ENCODE measurements around the gene LRP1B.

LRP1B gene

DNA sequence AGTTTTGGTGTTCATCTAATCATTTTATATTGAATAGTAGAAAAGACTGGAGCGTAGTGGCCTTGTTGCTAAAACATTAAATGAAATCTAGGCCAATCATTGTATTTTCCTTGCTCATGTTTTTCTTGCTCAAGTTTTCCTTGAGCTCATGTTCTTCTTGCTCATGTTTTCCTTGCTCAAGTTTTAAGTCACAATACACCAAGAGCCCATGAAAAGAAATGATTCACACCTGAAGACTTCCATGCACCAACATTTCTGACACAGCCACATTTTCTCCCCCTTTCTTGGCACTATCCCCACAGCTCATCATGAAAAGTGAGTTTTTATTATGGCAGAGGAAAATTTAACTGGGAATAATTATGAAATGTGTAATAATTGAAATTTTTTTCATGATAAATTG, 92.0 kb downstream of the LRP1B start:
- DNase-seq = no peak

DNA sequence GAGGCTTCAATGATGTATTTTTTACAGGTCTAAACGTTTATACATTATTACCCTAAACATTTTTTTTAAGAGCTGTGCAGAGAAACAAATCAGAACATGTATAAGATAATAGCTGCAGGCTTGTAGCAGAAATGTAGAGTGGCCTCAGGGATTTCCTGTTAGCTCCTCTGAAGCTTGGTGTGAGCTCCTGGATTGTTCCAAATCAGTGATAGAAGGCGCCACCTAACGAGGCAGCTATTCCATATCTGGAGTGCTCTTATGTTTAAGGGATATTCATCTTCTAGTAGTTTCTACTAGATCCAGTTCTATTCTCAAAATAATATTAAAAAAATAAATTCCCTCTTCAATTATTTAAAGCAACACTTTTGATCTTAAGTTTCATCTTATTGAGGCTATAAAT, 93.1 kb downstream of the LRP1B start:
- DNase-seq = peak; percentile 11

DNA sequence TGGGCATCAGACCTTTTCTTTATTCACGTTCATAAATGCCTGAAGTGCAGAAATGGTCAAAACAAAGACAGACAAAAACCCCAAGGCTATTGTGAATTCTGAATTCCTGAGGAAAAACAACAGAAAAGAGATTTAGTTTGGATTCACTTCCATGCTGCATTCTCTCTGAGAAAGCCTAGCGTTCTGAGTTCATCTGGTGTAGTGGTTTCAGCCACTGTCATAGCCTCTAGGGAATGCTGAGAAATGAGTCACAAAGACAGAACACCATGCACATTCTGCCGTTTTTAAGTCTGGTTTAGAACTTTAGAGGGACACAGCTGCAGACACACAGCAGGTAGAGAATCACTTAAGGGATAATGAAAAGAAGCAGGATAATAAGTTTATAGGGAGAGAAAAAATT, 93.8 kb downstream of the LRP1B start:
- DNase-seq = no peak

DNA sequence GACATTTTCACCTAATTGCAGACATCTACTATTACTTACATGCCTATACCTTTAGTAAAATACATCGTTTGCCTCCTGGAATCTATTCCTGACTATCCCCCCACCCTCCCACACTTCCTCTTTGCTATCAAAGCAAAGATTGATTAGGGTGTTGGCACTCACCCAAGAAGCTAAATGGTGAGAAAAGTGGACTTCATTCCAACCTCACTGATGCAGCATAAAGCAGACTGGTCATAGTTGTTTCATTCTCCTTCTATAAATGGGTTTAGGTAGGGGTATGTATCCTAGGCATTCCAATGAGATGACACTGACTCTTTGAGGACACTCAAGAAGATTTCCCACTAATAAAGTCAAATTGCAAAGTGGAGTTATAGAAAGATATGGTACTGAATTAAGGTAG, 97.4 kb downstream of the LRP1B start:
- no peak for DNase-seq

DNA sequence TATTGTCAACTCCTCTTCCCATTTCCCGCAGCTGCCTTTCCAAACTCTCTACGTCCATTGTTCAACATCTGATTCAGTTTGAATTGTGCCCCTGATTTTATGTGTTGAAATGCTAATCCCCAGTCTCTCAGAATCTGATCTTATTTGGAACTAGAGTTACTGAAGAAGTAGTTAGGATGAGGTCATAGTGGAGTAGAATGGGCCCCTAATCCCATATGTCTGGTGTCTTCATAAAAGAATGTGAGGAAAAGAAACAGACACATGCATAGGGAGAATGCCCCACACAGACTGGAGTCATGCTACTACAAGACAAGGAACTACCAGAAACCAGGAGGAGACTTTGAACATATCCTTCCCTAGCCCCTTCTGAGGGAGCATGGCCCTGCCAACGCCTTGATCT, 99.2 kb downstream of the LRP1B start:
- DNase-seq = no peak

DNA sequence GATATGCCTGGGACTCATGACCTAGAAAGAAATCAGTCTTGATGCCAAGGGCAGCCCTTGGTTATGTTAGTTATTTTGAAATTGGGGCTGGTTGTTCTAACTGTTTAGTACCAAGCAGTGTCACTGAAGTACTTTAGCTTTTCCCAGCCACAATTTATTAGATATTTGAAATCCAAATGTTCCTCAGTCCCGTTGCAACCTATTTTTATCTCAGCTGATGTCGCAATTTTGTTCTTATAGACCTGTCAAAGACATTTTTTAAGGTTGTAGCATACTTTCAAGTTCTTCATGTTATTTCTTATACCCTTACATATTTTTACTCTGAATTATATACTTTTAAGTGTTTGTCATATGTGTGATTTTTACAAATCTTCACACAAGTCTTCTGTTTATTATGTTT, 100.1 kb downstream of the LRP1B start:
- no peak for DNase-seq

DNA sequence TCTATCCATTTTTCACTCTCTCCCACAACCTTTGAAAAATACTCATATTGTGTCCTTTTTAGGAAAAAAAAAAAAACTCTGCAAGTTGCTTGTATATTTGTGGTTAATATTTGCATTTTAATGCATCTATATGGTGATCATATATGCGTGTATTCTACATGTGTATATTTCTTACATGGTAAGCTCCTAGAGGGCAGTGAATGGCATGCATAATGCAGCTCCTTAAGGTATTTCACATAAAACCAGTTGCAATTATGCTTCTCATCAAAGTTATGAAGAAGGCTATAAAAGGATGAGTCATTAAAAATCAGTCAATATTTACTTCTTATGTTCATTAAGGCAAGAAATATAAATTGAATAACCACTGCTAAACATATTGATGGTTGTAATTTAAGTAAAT, 100.8 kb downstream of the LRP1B start:
- DNase-seq = no peak

DNA sequence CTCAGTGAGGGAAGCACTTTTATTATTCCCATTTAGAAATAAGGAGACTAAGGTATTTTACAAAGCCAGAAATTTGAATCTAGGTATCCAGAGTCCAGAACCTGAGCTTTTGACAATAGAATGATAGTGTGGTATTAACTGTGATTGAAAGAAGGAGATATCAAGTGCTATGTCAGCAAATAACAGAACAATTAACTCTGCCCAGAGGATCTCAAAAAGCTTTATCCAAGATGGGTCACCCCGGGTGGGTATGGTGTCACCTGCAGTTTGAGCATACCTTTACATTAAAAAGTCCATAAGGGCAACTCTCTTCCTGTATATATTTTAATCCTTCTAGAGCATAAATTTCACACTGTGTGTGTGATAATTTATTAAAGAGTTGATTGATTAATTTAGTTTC, 105.4 kb downstream of the LRP1B start:
- no peak for DNase-seq

DNA sequence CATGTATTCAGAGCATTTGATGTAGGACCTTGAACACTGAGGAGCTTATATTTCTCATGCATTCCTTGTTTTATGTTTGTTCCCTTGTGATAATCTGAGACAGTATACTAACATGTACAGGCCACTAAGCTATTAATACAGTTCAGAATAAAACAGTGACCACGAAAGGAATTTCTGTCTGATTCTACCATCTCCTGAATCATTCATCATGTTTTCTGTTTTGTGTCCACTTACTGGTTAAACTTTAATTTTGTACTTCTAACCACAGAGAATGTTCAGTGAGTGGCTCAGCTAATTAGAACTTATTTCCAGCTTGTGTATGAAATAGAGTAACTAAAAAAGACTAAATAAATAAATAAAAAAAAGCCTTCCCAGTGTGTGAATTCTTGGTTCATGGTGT, 110.4 kb downstream of the LRP1B start:
- DNase-seq = no peak

DNA sequence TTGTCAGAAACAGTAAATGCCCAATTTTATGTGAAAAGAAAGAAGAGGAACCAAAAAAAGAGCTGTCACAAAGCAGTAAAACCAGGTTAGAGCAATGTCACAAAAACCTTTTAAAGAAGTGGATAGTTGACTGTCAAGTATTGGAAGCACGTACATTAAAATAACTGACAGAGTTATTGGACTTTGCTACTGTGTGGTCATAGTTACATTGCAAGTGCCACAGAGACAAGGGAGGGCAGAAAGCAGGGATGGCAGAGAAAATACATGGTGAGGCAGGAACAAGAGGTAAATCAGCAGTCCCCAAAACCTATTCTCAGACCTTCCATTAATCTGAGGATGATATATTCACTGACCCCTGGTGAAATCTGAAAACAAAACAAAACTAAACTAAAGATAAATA, 116.3 kb downstream of the LRP1B start:
- no peak for DNase-seq

DNA sequence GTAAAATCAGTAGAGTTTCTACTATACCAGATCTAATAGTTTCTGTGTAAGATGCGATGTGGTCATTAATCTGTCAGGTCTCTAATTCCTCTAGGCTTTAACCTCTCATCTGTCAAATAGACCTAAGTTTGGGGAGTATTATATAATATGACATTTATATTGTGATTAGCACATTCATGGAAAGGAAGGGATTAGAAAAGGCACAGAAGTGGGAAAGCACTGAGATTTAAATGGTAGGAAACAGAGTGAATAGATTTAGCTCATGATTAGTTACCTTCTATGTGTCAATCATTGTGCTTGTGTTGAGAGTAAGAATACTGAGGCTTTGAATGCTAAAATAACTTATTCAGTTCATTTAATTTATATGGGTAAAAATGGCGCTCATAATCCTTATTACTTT, 118.0 kb downstream of the LRP1B start:
- no peak for DNase-seq

DNA sequence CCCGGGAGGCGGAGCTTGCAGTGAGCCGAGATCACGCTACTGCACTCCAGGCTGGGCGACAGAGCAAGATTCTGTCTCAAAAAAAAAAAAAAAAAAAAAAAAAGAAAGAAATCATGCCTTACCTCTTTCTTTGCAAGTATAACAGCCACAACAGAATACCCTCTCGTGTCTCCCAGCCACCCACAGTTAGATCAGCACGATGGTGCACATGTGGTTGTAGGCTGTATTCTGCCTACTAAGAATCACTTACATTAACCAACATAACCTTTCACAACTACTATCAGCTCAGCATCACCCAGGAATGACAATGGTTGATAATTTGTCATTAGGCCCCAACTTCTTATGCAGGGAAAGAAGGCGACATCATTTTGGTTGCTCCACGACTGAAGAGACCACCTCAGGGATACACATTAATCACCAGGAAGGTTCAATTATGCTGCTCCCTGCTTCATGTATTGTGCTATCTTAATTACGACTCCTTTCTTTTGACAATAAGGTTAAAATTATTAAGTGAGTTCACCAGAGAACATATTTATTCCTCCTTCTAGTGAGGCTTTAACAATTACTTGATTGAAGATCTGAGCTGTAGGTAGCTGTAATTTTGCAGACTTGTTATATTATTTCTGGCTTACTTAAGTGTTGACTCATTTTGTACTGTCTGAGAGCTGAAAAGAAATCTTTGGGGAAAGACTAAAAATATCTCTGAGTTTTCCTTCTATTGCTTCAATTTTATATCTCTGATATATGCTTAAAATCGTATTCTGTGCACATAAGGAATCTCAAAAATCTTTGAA, 120.1 kb downstream of the LRP1B start:
- no peak for DNase-seq

DNA sequence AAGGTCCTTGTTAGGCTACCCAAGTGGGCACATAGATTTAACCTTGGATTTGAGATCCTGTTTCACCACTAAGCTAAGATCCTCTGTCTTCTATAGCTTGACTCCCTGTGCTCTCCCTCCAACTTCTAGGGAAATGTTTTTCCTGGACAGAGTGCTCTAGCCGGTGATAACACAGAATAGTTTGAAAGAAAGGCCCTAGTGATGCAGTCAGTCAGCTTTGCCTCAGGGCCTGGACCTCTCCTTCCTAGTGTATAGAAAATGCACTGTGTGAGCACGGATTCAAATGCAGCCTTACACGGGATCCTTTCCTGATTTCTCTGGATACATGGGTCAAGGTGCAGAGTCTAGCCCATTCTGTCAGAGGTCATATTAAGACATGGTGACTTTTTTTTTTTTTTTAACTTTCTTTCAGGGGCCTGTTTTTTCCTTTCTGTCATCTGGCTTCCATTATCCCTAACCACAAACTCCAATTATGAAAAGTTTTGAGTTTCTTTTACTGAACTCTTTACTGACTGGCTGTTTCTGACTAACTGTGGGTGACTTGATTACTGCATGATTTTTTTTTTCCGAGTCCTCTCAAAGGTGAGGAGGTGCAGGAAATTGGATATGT, 122.6 kb downstream of the LRP1B start:
- DNase-seq = no peak

DNA sequence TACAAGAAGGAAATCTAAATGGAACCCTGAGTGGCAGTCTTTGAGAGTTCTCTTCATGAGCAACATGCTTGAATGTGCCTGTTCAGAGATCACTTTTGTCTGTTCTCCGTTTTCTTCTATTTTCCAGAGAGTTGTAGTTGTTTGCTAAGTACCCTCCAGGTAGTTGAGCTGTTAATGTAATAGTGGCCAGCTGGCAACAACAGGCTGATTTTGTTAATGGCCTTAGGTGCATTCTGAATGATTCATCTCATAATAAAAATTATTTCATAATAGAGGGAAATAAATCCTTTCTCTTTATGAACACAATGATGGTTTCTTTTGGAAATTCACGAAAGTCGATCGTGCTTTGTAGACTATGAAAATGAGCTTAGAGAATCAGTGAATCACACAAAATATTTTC, 136.8 kb downstream of the LRP1B start:
- no peak for DNase-seq

DNA sequence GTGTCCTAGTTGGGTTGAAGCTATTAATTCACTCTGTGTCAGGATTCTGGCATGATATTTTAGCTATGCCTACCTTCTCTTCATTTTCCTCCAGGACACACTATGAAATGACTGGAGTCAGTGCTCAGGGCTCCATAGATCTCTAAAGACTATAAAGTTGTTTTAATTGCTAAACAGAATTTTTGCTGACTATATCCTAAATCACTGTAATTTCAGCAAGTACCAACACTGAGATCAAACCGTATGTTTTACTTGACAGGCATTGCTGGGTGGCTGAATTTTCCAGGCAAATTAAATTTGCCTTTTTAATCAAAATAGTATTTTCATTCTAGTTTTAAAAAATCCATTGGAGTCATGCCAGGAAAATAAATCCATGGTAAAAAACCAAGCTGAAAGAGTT, 138.1 kb downstream of the LRP1B start:
- DNase-seq = no peak

DNA sequence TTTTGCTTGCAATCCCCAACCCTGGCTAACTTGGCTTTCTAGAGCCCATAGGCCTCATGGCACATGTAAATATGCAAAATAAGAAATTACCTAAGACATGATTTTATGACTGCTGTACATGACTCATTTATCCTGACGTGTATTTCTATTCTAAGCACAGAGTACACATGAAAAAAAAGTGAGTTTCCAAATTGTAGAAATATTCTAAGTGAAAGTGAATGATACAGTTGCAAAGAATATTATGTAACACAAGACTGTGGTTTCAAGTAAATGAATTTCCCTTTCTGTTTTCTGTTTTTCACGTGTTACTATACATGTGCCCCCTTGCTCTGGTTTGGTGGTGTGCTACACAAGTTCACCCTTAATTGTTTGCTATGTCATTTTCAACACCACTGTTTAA, 162.4 kb downstream of the LRP1B start:
- DNase-seq = no peak

DNA sequence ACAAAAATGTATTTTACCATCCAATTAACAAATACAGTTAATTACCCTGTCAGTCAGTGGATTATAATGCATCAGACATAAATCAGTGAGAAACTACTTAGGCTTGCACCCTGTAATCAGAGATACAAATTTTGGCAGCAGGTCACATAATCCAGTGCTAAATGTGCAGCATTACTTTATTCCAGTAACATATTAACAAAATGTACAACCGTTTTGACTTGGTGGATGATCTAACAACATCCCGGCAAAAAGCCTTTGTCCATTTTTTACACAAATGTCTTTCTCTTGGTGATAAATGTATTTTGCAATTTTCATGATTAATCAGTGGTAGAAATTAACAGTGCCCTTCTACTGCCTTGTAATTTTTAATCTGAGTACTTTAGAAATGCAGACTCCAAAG, 162.8 kb downstream of the LRP1B start:
- DNase-seq = no peak

DNA sequence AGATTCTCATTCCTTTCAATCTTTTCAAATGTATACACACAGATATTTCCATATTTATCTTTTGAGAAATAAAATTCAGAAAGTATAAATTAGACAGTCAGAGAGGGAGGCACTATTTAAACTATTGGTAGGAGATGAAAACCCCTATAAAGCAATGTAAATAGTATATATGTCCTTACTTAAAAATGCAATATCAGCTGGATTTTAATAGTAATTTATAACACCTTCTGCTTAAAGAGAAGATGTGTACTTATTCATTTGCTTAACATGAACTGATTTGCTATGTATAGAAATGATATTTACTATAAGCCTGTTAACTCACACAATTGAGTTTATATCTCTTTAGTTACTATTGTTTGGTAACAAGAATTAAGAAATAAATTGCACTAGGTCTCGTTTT, 163.3 kb downstream of the LRP1B start:
- no peak for DNase-seq

DNA sequence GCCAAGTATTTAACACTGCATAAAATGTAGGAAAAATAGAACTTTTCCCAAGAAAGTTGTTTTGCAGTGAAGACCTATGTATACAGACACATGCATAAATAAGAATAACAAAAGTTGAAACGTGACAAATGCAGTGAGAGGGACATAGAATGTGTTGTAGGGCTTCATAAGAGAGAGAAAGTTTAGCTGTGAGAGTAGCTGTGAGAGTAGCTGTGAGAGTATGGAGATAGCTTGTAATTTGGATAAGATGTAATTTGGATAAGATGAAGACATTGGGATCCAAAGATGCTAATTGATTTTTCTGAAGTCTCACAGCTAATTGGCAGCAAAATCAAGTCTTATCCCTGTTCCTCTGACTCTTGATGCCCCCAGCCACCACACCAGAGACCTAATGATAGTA, 170.9 kb downstream of the LRP1B start:
- DNase-seq = peak; percentile 57

DNA sequence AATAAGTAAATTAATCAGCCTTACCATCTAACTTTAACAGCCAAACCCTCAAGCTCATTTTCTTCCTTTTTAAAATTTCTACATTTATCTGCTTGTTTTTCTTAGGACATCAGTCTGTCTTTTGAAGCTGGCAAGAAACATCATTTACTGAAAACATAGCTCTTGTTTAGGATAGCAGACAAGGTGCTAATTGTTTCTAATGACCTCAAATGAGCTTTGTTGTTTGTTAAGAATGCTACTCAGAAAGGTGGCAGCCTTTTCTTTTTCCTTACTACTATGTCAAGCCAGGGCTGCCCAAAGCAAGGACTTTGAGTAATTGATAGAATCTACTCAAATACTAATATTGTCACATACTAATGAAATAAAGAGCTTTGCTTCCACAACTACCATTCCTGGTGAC, 171.8 kb downstream of the LRP1B start:
- no peak for DNase-seq

DNA sequence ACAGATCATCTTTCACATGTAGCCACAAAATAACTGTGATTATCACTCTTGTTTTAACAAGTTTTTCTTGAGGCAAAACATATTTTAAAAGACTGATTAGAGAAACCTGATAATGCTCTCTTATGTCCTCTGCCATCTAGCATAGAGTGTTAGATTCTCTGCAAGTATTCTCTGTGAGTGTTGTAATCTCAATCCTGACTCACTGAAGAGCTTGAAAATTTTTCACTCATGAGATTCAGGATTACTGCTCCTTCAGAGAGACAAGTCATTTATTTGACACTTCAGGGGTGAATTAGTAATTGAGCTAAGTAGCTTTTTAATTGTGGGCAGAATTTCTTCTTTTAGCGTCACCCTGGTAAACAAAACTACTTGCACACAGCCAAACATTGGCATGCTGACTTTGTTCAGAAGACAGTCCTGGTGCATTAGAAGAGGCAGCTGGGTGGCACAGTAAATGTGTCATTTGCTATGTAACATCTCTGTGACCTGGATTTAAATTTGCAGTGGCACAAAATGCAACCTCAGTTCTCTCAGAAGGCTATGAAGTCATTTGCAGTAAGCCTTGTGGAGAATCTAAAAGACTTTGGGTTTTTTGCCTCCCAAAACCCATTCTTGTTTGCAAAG, 172.9 kb downstream of the LRP1B start:
- peak; percentile 67 for DNase-seq

DNA sequence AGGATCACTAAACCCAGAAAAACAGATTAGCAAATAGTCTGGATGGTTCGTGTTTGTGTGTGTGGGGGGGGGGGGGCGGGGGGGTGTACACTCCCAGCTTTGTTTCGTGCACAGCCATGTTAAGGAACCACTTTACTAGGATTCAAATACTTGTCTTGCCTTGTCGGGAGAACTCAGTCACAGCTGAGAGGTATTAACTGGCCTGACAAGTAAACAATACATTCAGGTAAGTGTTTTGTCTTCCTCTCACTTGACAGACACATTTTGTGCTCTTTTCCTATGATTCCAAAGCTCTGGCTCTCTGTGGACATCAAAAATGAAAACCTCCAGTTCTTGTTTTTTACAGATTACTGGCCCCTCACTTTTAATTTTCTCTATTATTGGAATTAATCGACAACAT, 173.5 kb downstream of the LRP1B start:
- DNase-seq = no peak

DNA sequence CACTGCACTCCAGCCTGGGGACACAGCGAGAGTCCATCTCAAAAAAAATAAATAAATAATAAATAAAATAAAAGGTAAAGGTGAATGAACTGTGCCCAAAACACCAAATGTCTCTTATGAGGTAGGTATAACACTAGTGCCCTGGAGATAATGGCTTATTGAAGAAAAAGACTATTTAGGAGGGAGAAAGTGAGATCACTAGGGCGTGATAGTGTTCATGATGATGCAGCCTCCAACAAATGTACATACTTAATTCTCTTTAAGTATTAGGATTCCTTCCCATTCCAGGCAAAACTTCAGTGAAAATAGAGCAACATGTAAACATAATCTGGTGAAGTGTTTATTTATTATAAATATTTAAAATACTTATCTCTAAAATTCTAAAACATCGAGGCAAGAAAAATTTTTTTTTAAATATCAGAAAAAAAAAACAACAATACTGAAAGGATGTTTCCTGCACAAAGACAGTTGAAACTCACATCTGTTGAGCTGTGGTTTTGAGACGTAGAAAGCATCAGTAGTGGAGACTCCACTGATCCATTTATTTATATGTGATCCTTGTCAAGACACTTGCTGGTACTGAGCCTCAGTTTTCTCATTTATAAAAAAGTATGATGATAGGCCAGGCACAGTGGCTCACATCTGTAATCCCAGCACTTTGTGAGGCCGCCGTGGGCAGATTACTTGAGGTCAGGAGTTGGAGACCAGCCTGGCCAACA, 183.3 kb downstream of the LRP1B start:
- no peak for DNase-seq

DNA sequence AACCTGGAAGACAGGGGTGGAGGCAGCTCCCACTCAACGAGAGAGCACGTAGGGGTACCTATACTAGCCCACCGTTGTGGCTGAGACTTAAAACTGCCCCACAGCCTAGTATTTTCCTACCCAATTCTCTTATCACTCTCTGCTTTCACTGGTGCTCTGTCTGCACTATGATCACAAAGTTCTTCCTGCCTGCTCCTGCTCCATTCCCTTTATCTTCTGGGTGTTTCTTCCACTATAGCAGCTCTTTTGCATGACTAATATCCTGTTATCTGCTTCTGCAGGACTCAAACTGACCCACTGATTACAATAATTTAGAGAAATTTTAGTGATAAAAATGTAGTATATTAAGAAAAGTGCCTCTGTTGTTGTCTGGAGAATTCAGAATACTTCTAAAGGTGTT, 184.8 kb downstream of the LRP1B start:
- DNase-seq = no peak
